Neural progenitor cell (in vitro differentiated cells): ENCODE measurements around the gene FHOD1. TPM values are rescaled to one million over a fixed set of nuclear protein-coding genes. Genes with fewer than 3 reads are reported as not detected.

Source experiments
- DNase-seq: peaks from one replicate; pipeline ENCODE4 v3.0.0-alpha.2; 2016; ENCODE audit warnings: low spot score
- H2AFZ ChIP-seq: fragments of 200-600 bp; sonication (generic); replicated peaks from 2 replicates; pipeline ENCODE4 v1.6.1; 2016; ENCODE audit warnings: antibody characterized with exemption
- H3F3A ChIP-seq: fragments of 200-600 bp; sonication (generic); 2 replicates; pipeline ENCODE4 v1.6.1; 2016; ENCODE audit warnings: antibody characterized with exemption, low read depth
- H3K27ac ChIP-seq: fragments of 200-600 bp; sonication (generic); 2 replicates; pipeline ENCODE4 v1.5.1; 2016; ENCODE audit warnings: mild to moderate bottlenecking
- H3K27me3 ChIP-seq: fragments of 200-600 bp; sonication (generic); 2 replicates; pipeline ENCODE4 v1.6.1; 2016; ENCODE audit warnings: mild to moderate bottlenecking, moderate library complexity
- H3K36me3 ChIP-seq: fragments of 200-600 bp; sonication (generic); 2 replicates; pipeline ENCODE4 v1.5.1; 2016
- H3K4me1 ChIP-seq: fragments of 200-600 bp; sonication (generic); 2 replicates; pipeline ENCODE4 v1.6.1; 2016; ENCODE audit warnings: mixed run types
- H3K4me2 ChIP-seq: fragments of 200-600 bp; sonication (generic); 2 replicates; pipeline ENCODE4 v1.6.1; 2016
- H3K4me3 ChIP-seq: fragments of 200-600 bp; sonication (generic); 2 replicates; pipeline ENCODE4 v1.5.1; 2016
- H3K79me2 ChIP-seq: fragments of 200-600 bp; sonication (generic); 2 replicates; pipeline ENCODE4 v1.6.1; 2016; ENCODE audit warnings: low read depth
- H3K9ac ChIP-seq: fragments of 200-600 bp; sonication (generic); 2 replicates; pipeline ENCODE4 v1.6.1; 2016
- H3K9me3 ChIP-seq: fragments of 200-600 bp; sonication (generic); 2 replicates; pipeline ENCODE4 v1.5.1; 2016; ENCODE audit warnings: low read depth
- H4K20me1 ChIP-seq: fragments of 200-600 bp; sonication (generic); 2 replicates; pipeline ENCODE4 v1.6.1; 2016; ENCODE audit warnings: low read depth
- H3K27ac Mint-ChIP-seq: 3 replicates; pipeline ENCODE4 v1.8.0; 2021; ENCODE audit warnings: mixed read lengths
- H3K27me3 Mint-ChIP-seq: 2 replicates; pipeline ENCODE4 v1.8.0; 2022; ENCODE audit warnings: low read depth, mild to moderate bottlenecking, inconsistent platforms, moderate library complexity, mixed read lengths; ENCODE audit not compliant: insufficient read depth
- H3K36me3 Mint-ChIP-seq: 3 replicates; pipeline ENCODE4 v1.8.0; 2021; ENCODE audit warnings: mixed read lengths
- H3K4me1 Mint-ChIP-seq: 3 replicates; pipeline ENCODE4 v1.8.0; 2021; ENCODE audit warnings: mixed read lengths
- H3K4me3 Mint-ChIP-seq: 3 replicates; pipeline ENCODE4 v1.8.0; 2021; ENCODE audit warnings: mild to moderate bottlenecking, moderate library complexity, mixed read lengths
- H3K9me3 Mint-ChIP-seq: 3 replicates; pipeline ENCODE4 v1.8.0; 2020; ENCODE audit warnings: mixed read lengths
- EZH2 ChIP-seq: fragments of 200-600 bp; sonication (generic); IDR thresholded peaks from 2 replicates; pipeline ENCODE4 v1.6.1; 2017; ENCODE audit warnings: antibody characterized with exemption, mild to moderate bottlenecking, moderate library complexity
- EZH2phosphoT487 ChIP-seq: fragments of 200-600 bp; sonication (generic); IDR thresholded peaks from 2 replicates; pipeline ENCODE4 v1.6.1; 2017; ENCODE audit warnings: antibody characterized with exemption
- total RNA-seq: library from RNA; depleted of rRNA; stranded (reverse); fragments of >200 nt; gene quantifications from 2 replicates; pipeline ENCODE4 v1.2.3, GENCODE V29; 2015; ENCODE audit warnings: low replicate concordance
- TF ChIP-seq, protein P1 (sequence below): fragments of 200-600 bp; sonication (generic); IDR thresholded peaks from 2 replicates; pipeline ENCODE4 v1.5.1; 2017; ENCODE audit warnings: antibody characterized with exemption, mild to moderate bottlenecking

The FHOD1 gene
- total RNA-seq, 1 donor from 2014 or later, result 5.5 TPM

DNA sequence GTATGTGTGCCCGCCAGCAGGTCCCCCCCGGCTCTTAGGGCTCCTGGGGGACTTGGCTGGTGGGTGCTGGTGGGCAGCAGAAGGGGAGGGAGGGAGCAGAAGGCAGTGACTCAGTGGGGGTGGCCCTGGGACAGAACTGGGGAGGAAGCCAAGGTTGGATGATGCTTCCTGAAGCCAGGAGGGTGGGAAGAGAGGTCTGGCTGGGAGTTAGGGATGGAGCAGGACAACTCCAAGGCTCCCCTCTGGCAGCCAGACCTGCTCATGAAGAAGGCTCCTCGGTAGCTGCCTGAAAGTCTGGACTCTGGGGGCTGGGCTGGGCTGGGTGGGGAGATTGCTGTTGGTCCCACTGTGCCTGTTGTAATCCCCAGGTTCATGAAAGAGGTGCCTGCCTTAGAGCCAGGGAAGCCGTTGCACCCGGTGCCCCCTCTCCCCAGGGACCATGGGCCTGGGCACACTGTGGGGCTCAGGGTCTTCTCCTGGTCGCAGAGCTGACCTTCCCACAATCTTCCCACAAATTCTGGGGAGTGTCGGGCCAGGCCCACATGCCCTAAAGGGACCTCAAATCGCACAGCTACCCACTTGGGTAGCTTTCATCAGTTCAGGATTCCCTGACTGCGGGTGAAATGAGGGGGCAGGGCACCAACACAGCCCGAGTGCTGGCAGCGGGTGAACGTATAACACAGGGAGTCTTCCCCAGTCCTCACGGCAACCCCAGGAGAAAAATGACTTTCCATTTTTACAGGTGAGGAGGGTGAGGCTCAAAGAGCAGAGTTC lies 30.9 kb upstream of the FHOD1 start:
- peak overlapping the region; percentile 54 for H3K4me3 ChIP-seq
- no peaks in the 10 kb centered on the region for H4K20me1 ChIP-seq
- Mint-ChIP-seq H3K4me1 (no peaks in the 10 kb centered on the region), H3K36me3 (no peaks in the 10 kb centered on the region), H3K4me3 (peak overlapping the region; percentile 65), H3K27ac (no peak overlapping the region), H3K9me3 (no peaks in the 10 kb centered on the region), H3K27me3 (peaks cover 19% of the 10 kb centered on the region)
- DNase-seq, result no peak
- H3K9ac ChIP-seq, result no peak overlapping the region
- no peak overlapping the region for H3K27ac ChIP-seq
- H3K79me2 ChIP-seq, result no peaks in the 10 kb centered on the region
- H3K4me2 ChIP-seq, result peak overlapping the region; percentile 83
- H2AFZ ChIP-seq, result peak overlapping the region; percentile 91
- peaks cover 23% of the 10 kb centered on the region for H3K27me3 ChIP-seq
- H3K9me3 ChIP-seq, result no peaks in the 10 kb centered on the region
- no peaks in the 10 kb centered on the region for H3K4me1 ChIP-seq
- H3K36me3 ChIP-seq, result no peaks in the 10 kb centered on the region
- TF ChIP-seq EZH2phosphoT487 (no peak), EZH2 (no peak)
- TF ChIP-seq, protein P1, sequence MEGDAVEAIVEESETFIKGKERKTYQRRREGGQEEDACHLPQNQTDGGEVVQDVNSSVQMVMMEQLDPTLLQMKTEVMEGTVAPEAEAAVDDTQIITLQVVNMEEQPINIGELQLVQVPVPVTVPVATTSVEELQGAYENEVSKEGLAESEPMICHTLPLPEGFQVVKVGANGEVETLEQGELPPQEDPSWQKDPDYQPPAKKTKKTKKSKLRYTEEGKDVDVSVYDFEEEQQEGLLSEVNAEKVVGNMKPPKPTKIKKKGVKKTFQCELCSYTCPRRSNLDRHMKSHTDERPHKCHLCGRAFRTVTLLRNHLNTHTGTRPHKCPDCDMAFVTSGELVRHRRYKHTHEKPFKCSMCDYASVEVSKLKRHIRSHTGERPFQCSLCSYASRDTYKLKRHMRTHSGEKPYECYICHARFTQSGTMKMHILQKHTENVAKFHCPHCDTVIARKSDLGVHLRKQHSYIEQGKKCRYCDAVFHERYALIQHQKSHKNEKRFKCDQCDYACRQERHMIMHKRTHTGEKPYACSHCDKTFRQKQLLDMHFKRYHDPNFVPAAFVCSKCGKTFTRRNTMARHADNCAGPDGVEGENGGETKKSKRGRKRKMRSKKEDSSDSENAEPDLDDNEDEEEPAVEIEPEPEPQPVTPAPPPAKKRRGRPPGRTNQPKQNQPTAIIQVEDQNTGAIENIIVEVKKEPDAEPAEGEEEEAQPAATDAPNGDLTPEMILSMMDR, result no peak
- no peaks in the 10 kb centered on the region for H3F3A ChIP-seq

DNA sequence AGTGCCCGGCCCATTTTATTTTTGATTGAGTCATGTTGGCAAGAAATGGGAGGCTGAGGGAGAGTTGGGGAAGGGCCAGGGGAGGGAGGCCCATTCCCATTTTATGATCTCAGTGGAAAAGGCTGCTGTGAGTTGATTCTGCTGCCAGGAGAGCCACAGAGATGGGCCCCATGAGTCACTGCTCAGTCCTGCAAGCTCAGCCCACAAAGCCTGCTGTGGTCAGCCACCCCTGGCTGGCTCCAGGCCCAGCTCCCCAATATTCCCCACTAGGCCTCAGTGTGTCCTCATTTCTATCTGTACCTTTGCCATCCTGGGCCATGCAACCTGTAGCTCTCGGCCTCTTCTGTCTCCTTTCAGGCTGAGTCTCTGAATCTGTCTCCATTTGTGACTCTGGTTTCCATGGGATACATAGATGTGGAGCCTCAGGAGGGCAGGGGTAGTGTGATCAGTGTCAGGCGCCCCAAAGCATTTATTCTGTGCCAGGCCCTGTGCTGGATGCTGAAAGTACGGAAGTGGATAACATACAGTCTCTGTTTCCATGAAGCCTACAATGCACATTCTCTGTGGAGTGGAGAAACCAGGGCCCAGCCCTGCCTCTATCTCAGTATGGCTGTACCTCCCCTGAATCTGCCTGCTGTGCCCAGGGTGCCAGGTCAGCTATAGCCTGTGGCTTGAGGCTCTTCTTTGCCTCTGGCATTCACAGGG lies 30.2 kb upstream of the FHOD1 start:
- no peaks in the 10 kb centered on the region for H4K20me1 ChIP-seq
- Mint-ChIP-seq H3K36me3 (no peaks in the 10 kb centered on the region), H3K4me3 (peak overlapping the region; percentile 75), H3K4me1 (no peaks in the 10 kb centered on the region), H3K27ac (no peak overlapping the region), H3K27me3 (peaks cover 18% of the 10 kb centered on the region), H3K9me3 (no peaks in the 10 kb centered on the region)
- no peaks in the 10 kb centered on the region for H3K79me2 ChIP-seq
- TF ChIP-seq EZH2phosphoT487 (no peak), EZH2 (no peak)
- TF ChIP-seq, protein P1, result no peak
- H3K4me3 ChIP-seq, result no peak overlapping the region
- H3F3A ChIP-seq, result no peaks in the 10 kb centered on the region
- no peaks in the 10 kb centered on the region for H3K9me3 ChIP-seq
- H3K27me3 ChIP-seq, result peaks cover 23% of the 10 kb centered on the region
- no peaks in the 10 kb centered on the region for H3K36me3 ChIP-seq
- no peak overlapping the region for H3K27ac ChIP-seq
- no peaks in the 10 kb centered on the region for H3K4me1 ChIP-seq
- no peak overlapping the region for H3K4me2 ChIP-seq
- no peak for DNase-seq
- no peak overlapping the region for H3K9ac ChIP-seq
- no peak overlapping the region for H2AFZ ChIP-seq

DNA sequence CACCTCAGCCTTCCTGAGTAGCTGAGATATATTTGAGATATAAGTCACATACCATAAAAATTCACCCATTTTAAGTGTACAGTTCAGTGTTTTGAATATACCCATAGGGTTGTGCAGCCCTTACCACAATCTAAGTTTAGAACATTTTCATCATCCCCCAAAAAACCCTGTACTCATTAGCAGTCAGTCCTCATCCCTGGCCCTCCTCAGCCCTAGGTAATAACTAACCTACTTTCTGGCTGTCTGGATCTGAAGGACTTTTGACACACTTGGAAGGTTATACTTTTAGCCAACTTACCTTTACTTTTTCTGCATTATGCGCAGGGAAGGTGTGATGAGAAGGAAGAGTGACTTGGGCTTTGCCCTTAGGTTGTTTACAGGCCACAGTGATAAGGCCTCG lies 28.0 kb upstream of the FHOD1 start:
- no peak for DNase-seq
- Histone ChIP-seq H3K4me2 (no peak overlapping the region), H2AFZ (no peak overlapping the region), H3K79me2 (no peaks in the 10 kb centered on the region), H3K9me3 (no peaks in the 10 kb centered on the region), H3K36me3 (no peaks in the 10 kb centered on the region), H3K9ac (no peak overlapping the region), H4K20me1 (no peaks in the 10 kb centered on the region), H3F3A (no peaks in the 10 kb centered on the region), H3K27me3 (peaks cover 23% of the 10 kb centered on the region), H3K4me3 (no peak overlapping the region), H3K4me1 (no peaks in the 10 kb centered on the region), H3K27ac (no peak overlapping the region)
- no peaks in the 10 kb centered on the region for H3K4me1 Mint-ChIP-seq
- no peaks in the 10 kb centered on the region for H3K36me3 Mint-ChIP-seq
- H3K4me3 Mint-ChIP-seq, result no peak overlapping the region
- peaks cover 15% of the 10 kb centered on the region for H3K27me3 Mint-ChIP-seq
- H3K27ac Mint-ChIP-seq, result no peak overlapping the region
- no peaks in the 10 kb centered on the region for H3K9me3 Mint-ChIP-seq
- no peak for TF ChIP-seq EZH2
- no peak for TF ChIP-seq EZH2phosphoT487
- TF ChIP-seq, protein P1, result no peak
